Keratinocyte (primary cell): ENCODE results near the gene XRCC1.
"Not testable (repeated sequence)": the region's sequence is repeated elsewhere in the genome, so short reads cannot be mapped to it uniquely, and the experiment has no call there.

Experiments used
- EZH2 ChIP-seq: IDR thresholded peaks from one replicate; pipeline ENCODE4 v1.6.1; 2012; ENCODE audit warnings: inconsistent platforms, mild to moderate bottlenecking, low read length, moderate library complexity
- TF ChIP-seq, protein P1 (sequence below), 3 experiments: IDR thresholded peaks in 1 of 3; conservative IDR thresholded peaks in 1 of 3; optimal IDR thresholded peaks in 1 of 3; 2 replicates in 2 of 3; 3 replicates in 1 of 3; pipeline versions ENCODE3 to v1.5.1; 2011; ENCODE audit warnings: low read length in 3 of 3, mild to moderate bottlenecking in 3 of 3, moderate library complexity in 2 of 3, control low read depth in 1 of 3, inconsistent platforms in 1 of 3; ENCODE audit not compliant: insufficient read depth in 2 of 3; ENCODE audit errors: extremely low read depth in 1 of 3

DNA sequence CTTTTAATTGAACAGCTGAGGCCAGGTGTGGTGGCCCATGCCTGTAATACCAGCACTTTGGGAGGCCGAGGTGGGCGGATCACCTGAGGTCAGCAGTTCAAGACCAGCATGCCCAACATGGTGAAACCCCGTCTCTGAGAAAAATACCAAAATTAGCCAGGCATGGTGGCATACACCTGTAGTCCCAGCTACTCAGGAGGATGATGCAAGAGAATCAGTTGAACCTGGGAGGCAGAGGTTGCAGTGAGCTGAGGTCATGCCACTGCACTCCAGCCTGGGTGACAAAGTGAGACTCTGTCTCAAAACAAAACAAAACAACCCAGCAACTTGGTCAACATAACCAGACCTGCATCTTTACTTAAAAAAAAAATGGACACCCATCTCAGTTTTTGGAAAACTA lies 11.7 kb upstream of the XRCC1 start:
- TF ChIP-seq, protein P1, sequence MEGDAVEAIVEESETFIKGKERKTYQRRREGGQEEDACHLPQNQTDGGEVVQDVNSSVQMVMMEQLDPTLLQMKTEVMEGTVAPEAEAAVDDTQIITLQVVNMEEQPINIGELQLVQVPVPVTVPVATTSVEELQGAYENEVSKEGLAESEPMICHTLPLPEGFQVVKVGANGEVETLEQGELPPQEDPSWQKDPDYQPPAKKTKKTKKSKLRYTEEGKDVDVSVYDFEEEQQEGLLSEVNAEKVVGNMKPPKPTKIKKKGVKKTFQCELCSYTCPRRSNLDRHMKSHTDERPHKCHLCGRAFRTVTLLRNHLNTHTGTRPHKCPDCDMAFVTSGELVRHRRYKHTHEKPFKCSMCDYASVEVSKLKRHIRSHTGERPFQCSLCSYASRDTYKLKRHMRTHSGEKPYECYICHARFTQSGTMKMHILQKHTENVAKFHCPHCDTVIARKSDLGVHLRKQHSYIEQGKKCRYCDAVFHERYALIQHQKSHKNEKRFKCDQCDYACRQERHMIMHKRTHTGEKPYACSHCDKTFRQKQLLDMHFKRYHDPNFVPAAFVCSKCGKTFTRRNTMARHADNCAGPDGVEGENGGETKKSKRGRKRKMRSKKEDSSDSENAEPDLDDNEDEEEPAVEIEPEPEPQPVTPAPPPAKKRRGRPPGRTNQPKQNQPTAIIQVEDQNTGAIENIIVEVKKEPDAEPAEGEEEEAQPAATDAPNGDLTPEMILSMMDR (optimal IDR thresholded peaks at IDR 0.05 in 1 of 3, IDR thresholded peaks at IDR 0.05 in 1 of 3, conservative IDR thresholded peaks at IDR 0.05 in 1 of 3; ENCODE audit: extremely low read depth in 1 of 3, insufficient read depth in 2 of 3, low read length in 3 of 3): not testable (repeated sequence)
- TF ChIP-seq EZH2: not testable (repeated sequence)
